Liver (tissue), 3 donors: ENCODE measurements around the gene FAM120B.

Experiments
- RAD21 ChIP-seq, 2 donors: IDR thresholded peaks; 2 replicates each; pipeline ENCODE4 v1.6.1; 2016; ENCODE audit warnings: antibody characterized with exemption in 2 of 2, mild to moderate bottlenecking in 2 of 2
- SP1 ChIP-seq: IDR thresholded peaks from 2 replicates; pipeline ENCODE4 v1.6.1; 2018; ENCODE audit warnings: antibody characterized with exemption, mild to moderate bottlenecking
- TAF1 ChIP-seq: conservative IDR thresholded peaks from 2 replicates; pipeline ENCODE4 v1.6.1; 2016; ENCODE audit warnings: antibody characterized with exemption, mild to moderate bottlenecking
- YY1 ChIP-seq: IDR thresholded peaks from 2 replicates; pipeline ENCODE4 v1.6.1; 2016; ENCODE audit warnings: antibody characterized with exemption, mild to moderate bottlenecking
- TF ChIP-seq, protein P1 (sequence below): fragments of 150-350 bp; IDR thresholded peaks from 2 replicates; pipeline ENCODE4 v1.5.1; 2017; ENCODE audit warnings: improper control_type of control experiment, low read depth, low read length; ENCODE audit not compliant: missing input control
- donor health status: healthy.
- donor health status: healthy.

DNA sequence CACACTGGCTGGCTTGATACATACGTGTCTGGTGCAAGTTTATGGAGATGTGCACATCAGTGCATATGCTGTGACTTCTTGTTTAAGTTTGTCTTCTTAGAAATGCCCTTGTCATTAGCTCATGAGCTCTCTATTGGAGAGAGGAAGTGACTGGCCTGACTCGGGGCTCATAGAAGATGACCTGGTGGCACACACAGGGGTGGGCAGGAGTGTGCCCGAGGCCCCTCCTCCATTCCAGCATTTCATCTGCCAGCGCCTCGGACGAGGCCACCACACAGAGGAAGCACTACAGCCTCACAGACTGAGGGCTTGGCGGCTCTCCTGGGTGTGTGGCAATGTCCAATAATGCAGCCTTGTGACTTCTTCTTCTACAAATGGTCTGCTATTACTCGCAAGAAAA, 109.7 kb downstream of the FAM120B start:
- TF ChIP-seq SP1, result no peak
- no peak for TF ChIP-seq YY1
- TF ChIP-seq, protein P1, sequence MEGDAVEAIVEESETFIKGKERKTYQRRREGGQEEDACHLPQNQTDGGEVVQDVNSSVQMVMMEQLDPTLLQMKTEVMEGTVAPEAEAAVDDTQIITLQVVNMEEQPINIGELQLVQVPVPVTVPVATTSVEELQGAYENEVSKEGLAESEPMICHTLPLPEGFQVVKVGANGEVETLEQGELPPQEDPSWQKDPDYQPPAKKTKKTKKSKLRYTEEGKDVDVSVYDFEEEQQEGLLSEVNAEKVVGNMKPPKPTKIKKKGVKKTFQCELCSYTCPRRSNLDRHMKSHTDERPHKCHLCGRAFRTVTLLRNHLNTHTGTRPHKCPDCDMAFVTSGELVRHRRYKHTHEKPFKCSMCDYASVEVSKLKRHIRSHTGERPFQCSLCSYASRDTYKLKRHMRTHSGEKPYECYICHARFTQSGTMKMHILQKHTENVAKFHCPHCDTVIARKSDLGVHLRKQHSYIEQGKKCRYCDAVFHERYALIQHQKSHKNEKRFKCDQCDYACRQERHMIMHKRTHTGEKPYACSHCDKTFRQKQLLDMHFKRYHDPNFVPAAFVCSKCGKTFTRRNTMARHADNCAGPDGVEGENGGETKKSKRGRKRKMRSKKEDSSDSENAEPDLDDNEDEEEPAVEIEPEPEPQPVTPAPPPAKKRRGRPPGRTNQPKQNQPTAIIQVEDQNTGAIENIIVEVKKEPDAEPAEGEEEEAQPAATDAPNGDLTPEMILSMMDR, result no peak
- TF ChIP-seq RAD21 (IDR thresholded peaks at IDR 0.05), result no peak
- TF ChIP-seq TAF1, result no peak
